Activated naive CD4-positive, alpha-beta T cell treated with anti-CD3 and anti-CD28 coated beads for 36 hours (primary cell): ENCODE data around the gene ANKH. TPM values are rescaled to one million over a fixed set of nuclear protein-coding genes. Genes with fewer than 3 reads are reported as not detected.
"Not testable (repeated sequence)": the region's sequence is repeated elsewhere in the genome, so short reads cannot be mapped to it uniquely, and the experiment has no call there.

Experiments used
- CTCF ChIA-PET: fragments of 350-600 bp; sonication (Branson Sonifier 250); formaldehyde crosslinking; loops from one replicate; lab custom pipeline; 2021; ENCODE audit warnings: antibody characterized with exemption; lab: Charles Lee
- DNase-seq: peaks from one replicate; pipeline ENCODE4 v3.0.0-alpha.2; 2020
- H3K27ac Mint-ChIP-seq: one replicate; pipeline ENCODE4 v1.8.0; 2021; ENCODE audit warnings: mild to moderate bottlenecking, mixed read lengths
- H3K27me3 Mint-ChIP-seq: one replicate; pipeline ENCODE4 v1.8.0; 2021; ENCODE audit warnings: low read depth, mixed read lengths
- H3K36me3 Mint-ChIP-seq: one replicate; pipeline ENCODE4 v1.8.0; 2021; ENCODE audit warnings: low read depth, mixed read lengths
- H3K4me1 Mint-ChIP-seq: one replicate; pipeline ENCODE4 v1.8.0; 2021; ENCODE audit warnings: low read depth, mixed read lengths
- H3K4me3 Mint-ChIP-seq: one replicate; pipeline ENCODE4 v1.8.0; 2021; ENCODE audit warnings: mild to moderate bottlenecking, moderate library complexity, mixed read lengths
- H3K9me3 Mint-ChIP-seq: one replicate; pipeline ENCODE4 v1.8.0; 2021; ENCODE audit warnings: mixed read lengths
- intact Hi-C: fragments of 100-400 bp; cut with micrococcal nuclease; formaldehyde crosslinking; loops from one replicate; pipeline ENCODE4 v1.15.1; 2023
- total RNA-seq, 2 experiments: library from RNA; stranded (reverse); gene quantifications; one replicate each; pipeline ENCODE4 v1.2.3, GENCODE V29; 2021

ANKH gene
- total RNA-seq, 2 experiments from 2014 or later = 92.0 to 93.5 TPM

DNA sequence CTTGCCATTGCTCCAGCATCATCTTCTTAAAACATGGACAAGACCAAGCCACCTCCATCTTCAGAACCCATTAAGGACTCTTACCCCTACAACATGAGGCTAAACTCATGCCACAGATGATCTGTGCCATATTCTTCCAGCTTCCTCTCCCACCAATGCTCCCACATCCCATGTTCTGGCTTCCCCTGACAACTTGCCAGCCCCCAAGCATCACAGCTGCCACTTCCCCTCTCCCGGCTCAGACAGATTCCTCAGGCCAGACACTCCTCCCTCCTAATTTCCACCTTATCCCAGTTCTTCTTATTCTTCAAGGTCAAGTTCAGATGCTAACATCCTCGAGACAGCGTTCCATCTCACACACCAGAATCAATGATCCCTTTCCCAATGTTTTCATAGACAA is 57.8 kb downstream of the ANKH start:
- intact Hi-C loops = no loop called here
- Mint-ChIP-seq H3K36me3 (peaks cover 3% of the 10 kb centered on the region), H3K27me3 (no peaks in the 10 kb centered on the region), H3K9me3 (no peaks in the 10 kb centered on the region), H3K27ac (no peak overlapping the region), H3K4me3 (no peak overlapping the region), H3K4me1 (peaks cover 81% of the 10 kb centered on the region)
- CTCF ChIA-PET = interaction anchor here (0.6 to 1.1 kb wide), 3 partner anchors 13 to 190 kb away, joined by 3 to 5 read pairs (median 4); no protein-coding TSS in a partner anchor
- DNase-seq = no peak

DNA sequence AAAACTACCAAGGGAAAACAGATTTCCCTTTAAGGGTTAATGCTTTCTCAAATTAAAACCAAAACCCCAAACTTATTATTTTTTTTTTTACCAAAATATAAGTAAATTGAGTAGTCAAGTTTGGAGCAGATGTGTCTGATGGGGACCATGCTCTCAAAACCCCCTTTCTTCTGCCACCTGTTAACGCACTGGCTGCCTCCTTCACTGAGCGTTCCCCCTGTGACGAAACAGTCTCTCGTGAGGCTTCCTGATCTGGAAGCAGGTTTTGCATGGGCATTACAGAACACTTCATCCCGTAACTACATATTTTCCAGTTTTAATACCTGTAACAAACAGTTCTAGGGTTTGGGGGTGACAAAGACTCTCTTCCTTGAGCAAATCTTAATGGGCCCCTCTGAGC is 59.4 kb downstream of the ANKH start:
- intact Hi-C loops = loop anchor here (1.0 kb wide), 1 partner anchor 103 kb away; no protein-coding TSS in a partner anchor
- CTCF ChIA-PET = interaction anchor here (0.7 kb wide), 2 partner anchors 28 to 137 kb away, joined by 3 read pairs; no protein-coding TSS in a partner anchor
- Mint-ChIP-seq H3K9me3 (no peaks in the 10 kb centered on the region), H3K27me3 (no peaks in the 10 kb centered on the region), H3K36me3 (peaks cover 3% of the 10 kb centered on the region), H3K4me3 (no peak overlapping the region), H3K4me1 (peaks cover 75% of the 10 kb centered on the region), H3K27ac (no peak overlapping the region)
- DNase-seq = no peak

DNA sequence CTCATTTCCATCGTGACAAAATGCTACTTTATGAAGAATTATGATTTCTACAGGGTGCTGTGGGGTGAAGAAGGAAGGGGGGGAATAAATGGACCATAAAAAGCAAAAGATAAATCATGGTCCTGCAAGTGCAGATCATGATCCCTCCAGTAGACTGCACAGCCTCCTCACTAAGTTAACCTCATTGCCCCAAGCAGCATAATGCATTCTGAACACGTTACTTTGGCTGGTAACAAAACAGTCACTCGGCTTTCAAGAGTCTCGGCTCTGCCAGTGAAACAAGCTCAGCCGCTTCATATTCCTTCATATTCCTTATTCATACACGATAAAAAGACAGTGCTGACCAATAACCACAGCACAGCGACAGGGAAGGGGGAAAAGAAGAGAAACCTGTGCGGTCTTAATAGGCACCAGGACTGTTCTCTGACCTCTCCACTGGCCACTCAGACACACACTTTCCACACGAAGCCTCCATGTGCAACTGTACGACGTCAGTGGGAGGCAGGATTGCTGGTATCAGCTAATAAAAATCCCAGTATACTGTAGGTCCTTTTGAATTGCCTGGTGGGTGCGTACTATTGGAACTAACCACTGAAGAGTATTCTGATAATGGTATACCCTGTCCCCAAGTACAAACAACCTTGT is 60.5 kb downstream of the ANKH start:
- H3K4me1 Mint-ChIP-seq = peaks cover 64% of the 10 kb centered on the region
- CTCF ChIA-PET = interaction anchor here (0.8 to 0.9 kb wide), 2 partner anchors 60 to 191 kb away, joined by 3 to 4 read pairs; no protein-coding TSS in a partner anchor
- DNase-seq = no peak
- no peaks in the 10 kb centered on the region for H3K27me3 Mint-ChIP-seq
- peaks cover 2% of the 10 kb centered on the region for H3K36me3 Mint-ChIP-seq
- H3K4me3 Mint-ChIP-seq = no peak overlapping the region
- intact Hi-C loops = no loop called here
- no peak overlapping the region for H3K27ac Mint-ChIP-seq
- no peaks in the 10 kb centered on the region for H3K9me3 Mint-ChIP-seq

DNA sequence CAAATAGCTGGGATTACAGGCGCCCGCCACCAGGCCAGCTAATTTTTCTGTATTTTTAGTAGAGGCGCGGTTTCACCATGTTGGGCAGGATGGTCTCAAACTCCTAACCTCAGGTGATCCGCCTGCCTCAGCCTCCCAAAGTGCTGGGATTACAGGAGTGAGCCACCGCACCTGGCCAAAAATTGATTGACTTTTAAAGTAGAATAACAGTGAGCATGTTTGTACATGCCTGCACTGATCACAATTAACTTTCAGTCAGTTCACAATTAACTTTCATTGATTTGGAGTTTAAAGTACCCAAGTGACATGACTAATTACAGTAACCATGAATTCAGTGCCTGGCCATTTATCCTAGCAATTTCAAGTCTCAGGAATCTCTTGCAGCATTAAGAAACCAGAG is 61.3 kb downstream of the ANKH start:
- Mint-ChIP-seq H3K27me3 (no peaks in the 10 kb centered on the region), H3K4me3 (no peak overlapping the region), H3K27ac (no peak overlapping the region), H3K36me3 (peaks cover 4% of the 10 kb centered on the region), H3K4me1 (peaks cover 58% of the 10 kb centered on the region), H3K9me3 (no peaks in the 10 kb centered on the region)
- no peak for DNase-seq
- CTCF ChIA-PET = interaction anchor here (0.7 kb wide), 1 partner anchor 183 kb away, joined by 4 read pairs; no protein-coding TSS in a partner anchor
- intact Hi-C loops = no loop called here

GRCh38 chr5:14809369-14810155 is 62.0 kb downstream of the ANKH start:
- intact Hi-C loops = loop anchor here (1.0 to 2.0 kb wide), 12 partner anchors 8 to 1818 kb away; partner anchors contain the start of genes OTULIN and OTULINL
- H3K27me3 Mint-ChIP-seq = no peaks in the 10 kb centered on the region
- H3K27ac Mint-ChIP-seq = peak overlapping the region; percentile 69
- H3K4me1 Mint-ChIP-seq = peaks cover 53% of the 10 kb centered on the region
- H3K4me3 Mint-ChIP-seq = peak overlapping the region; percentile 55
- H3K9me3 Mint-ChIP-seq = no peaks in the 10 kb centered on the region
- peak; percentile 89 for DNase-seq
- H3K36me3 Mint-ChIP-seq = peaks cover 9% of the 10 kb centered on the region
- CTCF ChIA-PET = interaction anchor here (0.7 to 0.8 kb wide), 2 partner anchors 59 to 184 kb away, joined by 4 to 8 read pairs; no protein-coding TSS in a partner anchor

- no peak for DNase-seq
- no peak overlapping the region for H3K27ac Mint-ChIP-seq
- H3K4me1 Mint-ChIP-seq = peaks cover 48% of the 10 kb centered on the region
- CTCF ChIA-PET = no interaction called here
- H3K36me3 Mint-ChIP-seq = peaks cover 19% of the 10 kb centered on the region
- H3K4me3 Mint-ChIP-seq = no peak overlapping the region
- intact Hi-C loops = no loop called here
- H3K9me3 Mint-ChIP-seq = no peaks in the 10 kb centered on the region
- H3K27me3 Mint-ChIP-seq = no peaks in the 10 kb centered on the region
Observed at GRCh38 chr5:14807471-14807870, 64.1 kb downstream of the ANKH start.

- intact Hi-C loops = no loop called here
- peaks cover 23% of the 10 kb centered on the region for H3K36me3 Mint-ChIP-seq
- H3K27ac Mint-ChIP-seq = no peak overlapping the region
- no peaks in the 10 kb centered on the region for H3K27me3 Mint-ChIP-seq
- H3K9me3 Mint-ChIP-seq = no peaks in the 10 kb centered on the region
- DNase-seq = no peak
- H3K4me1 Mint-ChIP-seq = peaks cover 51% of the 10 kb centered on the region
- CTCF ChIA-PET = interaction anchor here (0.6 kb wide), 1 partner anchor 34 kb away, joined by 3 read pairs; no protein-coding TSS in a partner anchor
- H3K4me3 Mint-ChIP-seq = no peak overlapping the region
Observed at GRCh38 chr5:14806456-14806855, 65.1 kb downstream of the ANKH start.

- intact Hi-C loops = no loop called here
- no peak for DNase-seq
- peaks cover 31% of the 10 kb centered on the region for H3K4me1 Mint-ChIP-seq
- no peak overlapping the region for H3K27ac Mint-ChIP-seq
- H3K27me3 Mint-ChIP-seq = no peaks in the 10 kb centered on the region
- H3K36me3 Mint-ChIP-seq = peaks cover 33% of the 10 kb centered on the region
- H3K4me3 Mint-ChIP-seq = no peak overlapping the region
- CTCF ChIA-PET = no interaction called here
- H3K9me3 Mint-ChIP-seq = no peaks in the 10 kb centered on the region
Observed at GRCh38 chr5:14802541-14802940, 69.0 kb downstream of the ANKH start.

- H3K27me3 Mint-ChIP-seq = no peaks in the 10 kb centered on the region
- no peak overlapping the region for H3K27ac Mint-ChIP-seq
- intact Hi-C loops = no loop called here
- no peak overlapping the region for H3K4me3 Mint-ChIP-seq
- H3K4me1 Mint-ChIP-seq = peaks cover 34% of the 10 kb centered on the region
- H3K9me3 Mint-ChIP-seq = no peaks in the 10 kb centered on the region
- CTCF ChIA-PET = interaction anchor here (1.2 kb wide), 1 partner anchor 12 kb away, joined by 5 read pairs; no protein-coding TSS in a partner anchor
- no peak for DNase-seq
- H3K36me3 Mint-ChIP-seq = peaks cover 33% of the 10 kb centered on the region
Observed at GRCh38 chr5:14801792-14802191, 69.8 kb downstream of the ANKH start.

GRCh38 chr5:14797385-14797784 is 74.2 kb downstream of the ANKH start:
- H3K27me3 Mint-ChIP-seq, H3K9me3 Mint-ChIP-seq, H3K4me3 Mint-ChIP-seq, CTCF ChIA-PET, intact Hi-C loops, DNase-seq, H3K27ac Mint-ChIP-seq: not testable (repeated sequence)
- Mint-ChIP-seq H3K36me3 (peaks cover 15% of the 10 kb centered on the region), H3K4me1 (peaks cover 31% of the 10 kb centered on the region)

DNA sequence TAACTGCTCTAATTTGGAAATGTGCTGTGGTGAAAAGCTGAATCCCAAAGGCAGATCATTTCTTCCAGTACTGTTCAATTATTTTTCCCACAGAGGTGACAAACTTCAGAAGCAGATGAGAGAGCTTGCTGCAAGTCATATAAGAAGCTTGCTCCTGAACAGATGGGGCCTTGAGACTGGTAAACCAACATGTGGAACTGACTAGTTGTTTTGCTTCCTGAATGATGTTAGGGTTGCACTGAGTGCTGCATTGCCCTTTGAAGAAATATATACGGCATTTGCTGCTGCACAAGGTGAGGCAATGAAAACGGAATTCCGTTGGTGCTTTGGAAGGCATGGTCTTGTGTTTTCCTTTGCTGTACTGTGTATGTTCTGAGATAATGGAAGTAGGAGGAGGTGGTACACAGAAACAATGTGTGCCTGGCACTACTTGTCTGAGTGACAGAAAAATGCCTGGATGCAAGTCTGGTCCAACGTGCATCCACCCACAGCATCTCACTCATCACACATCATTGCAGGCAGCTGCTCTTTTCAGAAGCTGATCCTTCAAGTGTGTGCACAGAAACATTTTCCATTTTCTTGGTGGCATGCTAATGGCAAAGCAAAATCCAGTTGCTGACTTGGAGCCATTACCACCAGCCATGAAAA is 76.9 kb downstream of the ANKH start:
- Mint-ChIP-seq H3K9me3 (no peaks in the 10 kb centered on the region), H3K4me3 (no peak overlapping the region), H3K36me3 (peaks cover 17% of the 10 kb centered on the region), H3K27ac (no peak overlapping the region), H3K4me1 (peaks cover 42% of the 10 kb centered on the region), H3K27me3 (no peaks in the 10 kb centered on the region)
- intact Hi-C loops = no loop called here
- CTCF ChIA-PET = interaction anchor here (1.7 kb wide), 1 partner anchor 67 kb away, joined by 3 read pairs; no protein-coding TSS in a partner anchor
- no peak for DNase-seq

DNA sequence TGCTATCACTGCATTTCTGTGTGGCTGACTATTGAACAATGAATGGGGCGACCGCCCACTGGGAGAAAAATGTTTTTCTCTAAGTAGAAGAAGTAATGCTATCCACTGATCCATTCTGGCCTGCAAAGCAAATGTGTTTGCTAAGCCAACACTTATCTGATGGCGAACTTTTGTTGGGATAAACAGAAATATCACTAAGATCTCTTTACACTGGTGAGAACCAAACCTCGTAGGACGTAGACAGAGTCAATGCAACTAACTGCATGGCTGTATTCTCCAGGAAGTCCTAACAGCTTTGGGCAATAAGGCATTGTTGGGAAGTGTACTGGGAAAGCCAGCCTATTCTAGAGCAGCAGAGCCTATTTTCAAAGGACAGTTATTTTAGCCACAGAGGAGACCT is 77.7 kb downstream of the ANKH start:
- no peak for DNase-seq
- peaks cover 43% of the 10 kb centered on the region for H3K4me1 Mint-ChIP-seq
- CTCF ChIA-PET = interaction anchor here (1.7 kb wide), 1 partner anchor 66 kb away, joined by 3 read pairs; no protein-coding TSS in a partner anchor
- intact Hi-C loops = no loop called here
- no peak overlapping the region for H3K4me3 Mint-ChIP-seq
- no peak overlapping the region for H3K27ac Mint-ChIP-seq
- no peaks in the 10 kb centered on the region for H3K9me3 Mint-ChIP-seq
- peaks cover 17% of the 10 kb centered on the region for H3K36me3 Mint-ChIP-seq
- no peaks in the 10 kb centered on the region for H3K27me3 Mint-ChIP-seq
